ENCODE results near the gene FHIT.

The FHIT gene

GRCh38 chr3:60920519-60920918 lies 330.7 kb downstream of the FHIT start:
- peak; percentile 56 for FAIRE-seq
- TF ChIP-seq, protein P1, sequence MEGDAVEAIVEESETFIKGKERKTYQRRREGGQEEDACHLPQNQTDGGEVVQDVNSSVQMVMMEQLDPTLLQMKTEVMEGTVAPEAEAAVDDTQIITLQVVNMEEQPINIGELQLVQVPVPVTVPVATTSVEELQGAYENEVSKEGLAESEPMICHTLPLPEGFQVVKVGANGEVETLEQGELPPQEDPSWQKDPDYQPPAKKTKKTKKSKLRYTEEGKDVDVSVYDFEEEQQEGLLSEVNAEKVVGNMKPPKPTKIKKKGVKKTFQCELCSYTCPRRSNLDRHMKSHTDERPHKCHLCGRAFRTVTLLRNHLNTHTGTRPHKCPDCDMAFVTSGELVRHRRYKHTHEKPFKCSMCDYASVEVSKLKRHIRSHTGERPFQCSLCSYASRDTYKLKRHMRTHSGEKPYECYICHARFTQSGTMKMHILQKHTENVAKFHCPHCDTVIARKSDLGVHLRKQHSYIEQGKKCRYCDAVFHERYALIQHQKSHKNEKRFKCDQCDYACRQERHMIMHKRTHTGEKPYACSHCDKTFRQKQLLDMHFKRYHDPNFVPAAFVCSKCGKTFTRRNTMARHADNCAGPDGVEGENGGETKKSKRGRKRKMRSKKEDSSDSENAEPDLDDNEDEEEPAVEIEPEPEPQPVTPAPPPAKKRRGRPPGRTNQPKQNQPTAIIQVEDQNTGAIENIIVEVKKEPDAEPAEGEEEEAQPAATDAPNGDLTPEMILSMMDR (IDR thresholded peaks at IDR 0.05; ENCODE audit: insufficient read depth, missing control alignments) = no peak
- DNase-seq (ENCODE audit: insufficient read length, low spot score) = peak; percentile 25

DNA sequence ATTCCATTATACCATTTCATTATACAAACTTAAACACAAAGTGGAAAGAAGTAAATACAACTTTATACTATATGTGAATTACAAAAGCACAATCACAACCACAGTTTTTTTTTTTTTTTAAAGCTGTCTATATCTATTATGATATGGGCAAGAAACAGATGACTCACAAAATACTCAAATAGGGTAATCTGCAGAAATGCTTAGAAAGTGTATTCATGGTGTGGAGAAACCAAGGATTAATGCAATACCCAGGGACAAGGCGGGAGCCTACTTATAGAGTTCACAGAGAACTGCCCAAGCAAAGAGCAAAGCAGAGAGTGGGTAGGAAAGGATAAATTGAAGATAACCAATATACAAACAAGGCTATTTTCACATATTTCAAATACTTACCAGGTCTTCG lies 332.0 kb downstream of the FHIT start:
- DNase-seq (ENCODE audit: insufficient read length, low spot score) (no peak), FAIRE-seq (no peak)
- TF ChIP-seq, protein P1 (IDR thresholded peaks at IDR 0.05; ENCODE audit: insufficient read depth, missing control alignments) = no peak

DNA sequence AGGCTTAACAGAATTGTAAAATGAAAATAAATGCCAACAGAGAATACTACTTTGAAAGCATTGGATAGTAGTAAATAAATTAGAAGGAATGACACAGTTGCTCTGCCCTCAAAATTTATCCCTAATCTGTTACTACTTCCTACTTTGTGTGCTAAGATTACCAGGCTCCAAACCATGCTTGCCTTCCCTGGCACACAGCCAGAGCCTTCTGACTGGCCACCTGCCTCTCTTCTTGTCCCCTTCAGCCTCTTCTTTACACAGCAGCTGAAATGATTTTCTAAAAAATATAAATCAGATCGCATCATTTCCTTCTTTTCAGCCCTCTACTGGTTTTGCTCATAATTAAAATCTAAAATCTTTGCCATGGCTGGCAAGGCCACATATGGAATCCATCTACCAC lies 334.1 kb downstream of the FHIT start:
- DNase-seq (ENCODE audit: insufficient read length, low spot score) = no peak
- TF ChIP-seq, protein P1 (IDR thresholded peaks at IDR 0.05; ENCODE audit: insufficient read depth, missing control alignments) = no peak
- no peak for FAIRE-seq

DNA sequence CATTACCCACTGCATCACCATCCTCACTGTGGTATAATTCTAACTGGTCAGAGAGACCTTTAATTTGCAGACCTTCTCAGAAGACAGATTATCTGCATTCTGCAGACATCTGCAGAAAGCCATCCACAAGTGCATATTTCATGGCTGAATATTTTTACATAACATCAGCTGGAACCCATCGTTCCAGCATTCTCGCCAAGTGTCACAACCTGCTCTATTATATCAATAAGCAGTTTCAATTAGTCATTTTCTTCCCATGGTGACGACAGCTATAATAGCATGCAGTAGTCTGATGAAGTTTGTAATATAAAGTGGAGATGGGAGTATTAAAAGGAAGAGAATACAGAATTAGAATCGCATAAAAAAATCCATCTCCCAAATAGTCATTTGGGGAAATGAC lies 334.7 kb downstream of the FHIT start:
- DNase-seq (ENCODE audit: insufficient read length, low spot score) (no peak), FAIRE-seq (no peak)
- TF ChIP-seq, protein P1 (IDR thresholded peaks at IDR 0.05; ENCODE audit: insufficient read depth, missing control alignments) = no peak

GRCh38 chr3:60913474-60913873 lies 337.8 kb downstream of the FHIT start:
- TF ChIP-seq, protein P1 (IDR thresholded peaks at IDR 0.05; ENCODE audit: insufficient read depth, missing control alignments) = no peak
- DNase-seq (ENCODE audit: insufficient read length, low spot score) = no peak
- FAIRE-seq = no peak

DNA sequence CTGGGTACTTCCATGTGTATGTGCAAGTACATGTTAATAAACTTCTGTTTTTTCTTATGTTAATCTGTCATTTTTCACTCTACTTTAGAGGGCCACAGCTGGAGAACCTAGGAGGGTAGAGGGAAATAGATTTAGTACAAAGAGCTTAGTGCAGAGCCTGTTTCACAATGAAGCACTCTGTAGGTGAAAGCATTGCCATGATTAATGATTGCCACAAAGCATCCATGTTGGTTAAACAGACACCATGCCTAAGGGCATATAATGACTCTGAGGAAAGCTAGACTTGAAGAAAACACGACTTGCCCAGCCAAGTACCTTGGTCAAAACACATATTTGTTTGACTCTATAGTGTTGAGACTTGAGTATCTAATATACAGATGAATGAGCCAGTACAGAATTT lies 338.4 kb downstream of the FHIT start:
- FAIRE-seq (no peak), DNase-seq (ENCODE audit: insufficient read length, low spot score) (no peak)
- TF ChIP-seq, protein P1 (IDR thresholded peaks at IDR 0.05; ENCODE audit: insufficient read depth, missing control alignments) = no peak

DNA sequence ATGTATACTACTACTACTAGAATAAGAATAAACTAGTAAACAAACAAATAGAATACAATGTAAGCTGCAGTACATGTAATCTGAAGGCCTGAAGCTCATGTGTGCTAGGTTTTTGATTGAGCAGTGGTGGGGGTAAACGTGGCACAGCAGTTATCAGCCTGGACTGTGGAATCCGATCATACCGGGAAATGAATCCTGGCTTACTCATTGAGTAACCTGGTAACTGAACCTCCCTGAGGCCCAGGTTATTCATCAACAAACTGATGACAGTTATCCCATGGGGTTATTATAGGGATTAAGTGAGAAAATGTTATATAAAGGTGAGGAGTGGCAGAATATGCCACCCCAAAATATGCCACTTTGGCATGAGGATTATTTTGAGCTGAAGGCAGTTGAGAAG lies 339.1 kb downstream of the FHIT start:
- DNase-seq (ENCODE audit: insufficient read length, low spot score) = no peak
- FAIRE-seq = no peak
- TF ChIP-seq, protein P1 (IDR thresholded peaks at IDR 0.05; ENCODE audit: insufficient read depth, missing control alignments) = no peak

All from D721Med (cell line).